ENCODE data around the gene TMEM115.

TMEM115 gene

GRCh38 chr3:50392101-50392715 is 32.9 kb upstream of the TMEM115 start:
- Histone ChIP-seq H4K91ac (ENCODE audit: low read depth, low read length) (no peak overlapping the region), H3K27me3 (ENCODE audit: insufficient read depth, low read length) (no peaks in the 10 kb centered on the region), H4K12ac (ENCODE audit: low read depth, low read length) (no peak overlapping the region), H2BK120ac (ENCODE audit: insufficient read depth, low read length, poor library complexity) (no peak overlapping the region), H3K79me1 (ENCODE audit: low read length) (no peaks in the 10 kb centered on the region), H4K8ac (ENCODE audit: low read depth, low read length) (no peak overlapping the region), H2BK5ac (ENCODE audit: low read depth, low read length, poor library complexity) (no peak overlapping the region), H3K4me3 (ENCODE audit: low read depth, low read length) (no peak overlapping the region), H3K4ac (ENCODE audit: low read depth, low read length) (no peak overlapping the region), H3K27ac (ENCODE audit: low read depth, low read length) (no peak overlapping the region), H3K4me2 (ENCODE audit: low read length) (no peak overlapping the region), H3K23ac (ENCODE audit: low read length) (no peak overlapping the region), H3K79me2 (ENCODE audit: control insufficient read depth, insufficient read depth, low read length, poor library complexity) (no peaks in the 10 kb centered on the region), H2BK12ac (ENCODE audit: low read length) (no peak overlapping the region), H3K4me1 (ENCODE audit: control insufficient read depth in 1 of 2, insufficient read depth in 2 of 2, low read length in 2 of 2) (peaks cover 0 to 4% of the 10 kb centered on the region in 2 experiments), H2AK5ac (ENCODE audit: low read length) (no peak overlapping the region), H3K36me3 (ENCODE audit: control insufficient read depth in 1 of 2, insufficient read depth in 2 of 2, low read length in 2 of 2) (no peaks in the 10 kb centered on the region), H3K18ac (ENCODE audit: low read length) (no peak overlapping the region), H3K9ac (ENCODE audit: low read length) (no peak overlapping the region), H3K14ac (ENCODE audit: low read length) (no peak overlapping the region), H3K9me3 (ENCODE audit: insufficient read depth, low read depth, low read length) (peaks cover 2% of the 10 kb centered on the region), H2AFZ (ENCODE audit: insufficient read depth, low read length, poor library complexity) (no peak overlapping the region)
- DNase-seq: no peak
- WGBS (ENCODE audit: extremely low coverage, insufficient coverage, insufficient read length): no CpG with 5 or more reads among the region's 5 CpGs

- no peaks in the 10 kb centered on the region for H3K27me3 ChIP-seq (ENCODE audit: insufficient read depth, low read length)
- no peak overlapping the region for H2AK5ac ChIP-seq (ENCODE audit: low read length)
- H3K4ac ChIP-seq (ENCODE audit: low read depth, low read length): no peak overlapping the region
- no peak overlapping the region for H2BK5ac ChIP-seq (ENCODE audit: low read depth, low read length, poor library complexity)
- H3K79me1 ChIP-seq (ENCODE audit: low read length): no peaks in the 10 kb centered on the region
- H3K79me2 ChIP-seq (ENCODE audit: control insufficient read depth, insufficient read depth, low read length, poor library complexity): no peaks in the 10 kb centered on the region
- no peak overlapping the region for H3K14ac ChIP-seq (ENCODE audit: low read length)
- no peak overlapping the region for H3K4me3 ChIP-seq (ENCODE audit: low read depth, low read length)
- H2BK120ac ChIP-seq (ENCODE audit: insufficient read depth, low read length, poor library complexity): no peak overlapping the region
- no peak overlapping the region for H3K23ac ChIP-seq (ENCODE audit: low read length)
- H3K4me1 ChIP-seq (ENCODE audit: control insufficient read depth in 1 of 2, insufficient read depth in 2 of 2, low read length in 2 of 2): peaks cover 0 to 4% of the 10 kb centered on the region in 2 experiments
- no peak overlapping the region for H3K9ac ChIP-seq (ENCODE audit: low read length)
- no peak overlapping the region for H3K4me2 ChIP-seq (ENCODE audit: low read length)
- H4K8ac ChIP-seq (ENCODE audit: low read depth, low read length): no peak overlapping the region
- no peak overlapping the region for H4K12ac ChIP-seq (ENCODE audit: low read depth, low read length)
- no peaks in the 10 kb centered on the region for H3K9me3 ChIP-seq (ENCODE audit: insufficient read depth, low read depth, low read length)
- no peaks in the 10 kb centered on the region for H3K36me3 ChIP-seq (ENCODE audit: control insufficient read depth in 1 of 2, insufficient read depth in 2 of 2, low read length in 2 of 2)
- no peak for DNase-seq
- H4K91ac ChIP-seq (ENCODE audit: low read depth, low read length): no peak overlapping the region
- H3K18ac ChIP-seq (ENCODE audit: low read length): no peak overlapping the region
- no peak overlapping the region for H3K27ac ChIP-seq (ENCODE audit: low read depth, low read length)
- no peak overlapping the region for H2AFZ ChIP-seq (ENCODE audit: insufficient read depth, low read length, poor library complexity)
- no peak overlapping the region for H2BK12ac ChIP-seq (ENCODE audit: low read length)
- WGBS (ENCODE audit: extremely low coverage, insufficient coverage, insufficient read length): no CpG with 5 or more reads among the region's 12 CpGs
Observed at GRCh38 chr3:50390508-50391224, 31.3 kb upstream of the TMEM115 start.

- Histone ChIP-seq H3K4me1 (ENCODE audit: control insufficient read depth in 1 of 2, insufficient read depth in 2 of 2, low read length in 2 of 2) (peaks cover 0 to 4% of the 10 kb centered on the region in 2 experiments), H4K91ac (ENCODE audit: low read depth, low read length) (no peak overlapping the region), H3K27ac (ENCODE audit: low read depth, low read length) (no peak overlapping the region), H3K79me1 (ENCODE audit: low read length) (no peaks in the 10 kb centered on the region), H2BK120ac (ENCODE audit: insufficient read depth, low read length, poor library complexity) (no peak overlapping the region), H3K27me3 (ENCODE audit: insufficient read depth, low read length) (no peaks in the 10 kb centered on the region), H3K4ac (ENCODE audit: low read depth, low read length) (no peak overlapping the region), H3K18ac (ENCODE audit: low read length) (no peak overlapping the region), H2BK5ac (ENCODE audit: low read depth, low read length, poor library complexity) (no peak overlapping the region), H3K23ac (ENCODE audit: low read length) (no peak overlapping the region), H4K12ac (ENCODE audit: low read depth, low read length) (no peak overlapping the region), H3K4me2 (ENCODE audit: low read length) (no peak overlapping the region), H2BK12ac (ENCODE audit: low read length) (no peak overlapping the region), H3K36me3 (ENCODE audit: control insufficient read depth in 1 of 2, insufficient read depth in 2 of 2, low read length in 2 of 2) (no peaks in the 10 kb centered on the region), H3K9ac (ENCODE audit: low read length) (no peak overlapping the region), H2AK5ac (ENCODE audit: low read length) (no peak overlapping the region), H4K8ac (ENCODE audit: low read depth, low read length) (no peak overlapping the region), H3K79me2 (ENCODE audit: control insufficient read depth, insufficient read depth, low read length, poor library complexity) (no peaks in the 10 kb centered on the region), H3K14ac (ENCODE audit: low read length) (no peak overlapping the region), H3K9me3 (ENCODE audit: insufficient read depth, low read depth, low read length) (no peaks in the 10 kb centered on the region), H2AFZ (ENCODE audit: insufficient read depth, low read length, poor library complexity) (no peak overlapping the region), H3K4me3 (ENCODE audit: low read depth, low read length) (no peak overlapping the region)
- no CpG with 5 or more reads among the region's 6 CpGs for WGBS (ENCODE audit: extremely low coverage, insufficient coverage, insufficient read length)
- DNase-seq: no peak
Observed at GRCh38 chr3:50389414-50389767, 30.1 kb upstream of the TMEM115 start.

- Histone ChIP-seq H2AK5ac (ENCODE audit: low read length) (no peak overlapping the region), H2BK12ac (ENCODE audit: low read length) (no peak overlapping the region), H3K36me3 (ENCODE audit: control insufficient read depth in 1 of 2, insufficient read depth in 2 of 2, low read length in 2 of 2) (no peaks in the 10 kb centered on the region), H2BK5ac (ENCODE audit: low read depth, low read length, poor library complexity) (no peak overlapping the region), H3K14ac (ENCODE audit: low read length) (no peak overlapping the region), H4K91ac (ENCODE audit: low read depth, low read length) (no peak overlapping the region), H3K9me3 (ENCODE audit: insufficient read depth, low read depth, low read length) (no peaks in the 10 kb centered on the region), H3K18ac (ENCODE audit: low read length) (no peak overlapping the region), H3K23ac (ENCODE audit: low read length) (no peak overlapping the region), H3K4ac (ENCODE audit: low read depth, low read length) (no peak overlapping the region), H3K9ac (ENCODE audit: low read length) (no peak overlapping the region), H3K4me1 (ENCODE audit: control insufficient read depth in 1 of 2, insufficient read depth in 2 of 2, low read length in 2 of 2) (peaks cover 0 to 4% of the 10 kb centered on the region in 2 experiments), H3K79me2 (ENCODE audit: control insufficient read depth, insufficient read depth, low read length, poor library complexity) (no peaks in the 10 kb centered on the region), H3K4me2 (ENCODE audit: low read length) (no peak overlapping the region), H4K12ac (ENCODE audit: low read depth, low read length) (no peak overlapping the region), H3K79me1 (ENCODE audit: low read length) (no peaks in the 10 kb centered on the region), H4K8ac (ENCODE audit: low read depth, low read length) (no peak overlapping the region), H3K27ac (ENCODE audit: low read depth, low read length) (no peak overlapping the region), H3K4me3 (ENCODE audit: low read depth, low read length) (no peak overlapping the region), H2AFZ (ENCODE audit: insufficient read depth, low read length, poor library complexity) (no peak overlapping the region), H2BK120ac (ENCODE audit: insufficient read depth, low read length, poor library complexity) (no peak overlapping the region), H3K27me3 (ENCODE audit: insufficient read depth, low read length) (no peaks in the 10 kb centered on the region)
- DNase-seq: no peak
- WGBS (ENCODE audit: extremely low coverage, insufficient coverage, insufficient read length): no CpG with 5 or more reads among the region's 22 CpGs
Observed at GRCh38 chr3:50388720-50389413, 29.5 kb upstream of the TMEM115 start.

Data from trophoblast cell (in vitro differentiated cells and primary cell).